ENCODE results near the gene PCP4. TPM values are rescaled to one million over a fixed set of nuclear protein-coding genes. Genes with fewer than 3 reads are reported as not detected.
"Not testable (repeated sequence)": the region's sequence is repeated elsewhere in the genome, so short reads cannot be mapped to it uniquely, and the experiment has no call there.

Gene PCP4
- total RNA-seq, 1 donor from 2014 or later: not detected

DNA sequence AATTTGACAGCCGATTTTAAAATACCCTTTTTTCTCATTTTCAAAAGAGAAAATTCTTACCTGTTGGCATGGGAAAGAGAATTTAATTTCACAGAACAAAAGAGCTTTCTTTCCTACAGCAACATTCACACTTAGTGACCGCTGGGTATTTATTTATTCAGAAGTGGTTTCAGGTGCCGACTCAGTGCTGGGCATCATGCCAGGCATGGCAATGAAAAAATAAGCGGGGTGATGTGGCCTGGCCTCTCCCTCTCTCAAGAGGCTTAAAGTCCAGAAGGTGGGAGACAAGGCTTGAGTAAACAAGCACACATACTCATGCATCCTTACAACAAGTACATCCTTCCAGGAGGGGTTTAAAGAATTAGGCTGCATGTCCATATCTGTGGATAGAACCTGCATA lies 4.1 kb upstream of the PCP4 start:
- intact Hi-C loops (cut with micrococcal nuclease): no loop called here

DNA sequence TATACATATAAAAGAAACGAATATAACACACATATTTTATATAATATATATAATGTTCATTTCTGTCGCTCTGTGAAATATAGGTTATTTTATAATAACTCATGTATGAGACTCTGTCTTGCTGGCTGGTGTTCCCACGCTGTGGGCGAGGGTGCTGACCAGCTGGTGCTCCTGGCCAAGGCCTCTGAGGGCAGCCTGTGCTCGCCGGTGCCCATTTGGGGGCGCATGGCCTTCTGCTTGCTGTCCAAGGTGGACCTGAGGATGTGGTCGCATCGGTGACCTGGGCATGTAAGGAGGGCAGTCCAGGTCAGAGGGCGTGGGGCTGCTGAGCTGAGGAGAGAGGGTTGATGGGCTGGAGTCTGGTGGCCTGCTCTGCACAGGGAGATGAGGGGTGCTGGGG lies 1.1 kb upstream of the PCP4 start:
- intact Hi-C loops (cut with micrococcal nuclease): no loop called here

DNA sequence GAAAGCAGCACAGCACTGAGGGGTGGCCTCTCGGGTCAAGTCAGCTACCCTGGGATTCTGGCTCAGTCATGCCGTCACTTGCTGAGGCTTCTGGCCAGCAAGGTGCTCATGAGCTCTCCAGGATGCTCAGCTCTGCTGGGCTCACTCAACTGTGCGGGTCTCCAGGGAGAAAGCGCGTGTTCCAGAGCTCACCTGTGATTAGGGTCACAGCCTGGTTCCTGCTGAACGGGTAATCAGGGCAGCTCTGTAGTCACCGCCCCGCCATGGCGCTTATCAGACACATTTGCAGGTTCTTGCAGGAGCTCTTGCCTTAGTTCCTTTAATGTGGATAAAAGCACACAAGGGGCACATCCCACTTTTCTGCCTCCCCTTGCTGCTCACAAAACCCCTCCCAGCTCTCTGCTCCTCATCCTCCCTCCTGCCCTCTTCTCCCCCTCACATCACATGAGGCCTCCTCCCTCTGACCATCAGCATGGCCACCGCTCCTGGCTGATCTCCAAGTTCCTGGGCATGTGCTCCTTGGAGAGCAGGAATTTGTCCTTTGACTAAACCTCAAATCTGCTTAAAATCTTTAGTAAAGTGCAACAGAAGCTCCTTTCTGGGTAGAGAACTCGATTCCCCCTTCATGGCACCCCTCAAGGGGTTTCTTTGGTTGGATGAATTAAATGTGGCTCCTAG lies 2.0 kb downstream of the PCP4 start:
- intact Hi-C loops (cut with micrococcal nuclease): no loop called here

DNA sequence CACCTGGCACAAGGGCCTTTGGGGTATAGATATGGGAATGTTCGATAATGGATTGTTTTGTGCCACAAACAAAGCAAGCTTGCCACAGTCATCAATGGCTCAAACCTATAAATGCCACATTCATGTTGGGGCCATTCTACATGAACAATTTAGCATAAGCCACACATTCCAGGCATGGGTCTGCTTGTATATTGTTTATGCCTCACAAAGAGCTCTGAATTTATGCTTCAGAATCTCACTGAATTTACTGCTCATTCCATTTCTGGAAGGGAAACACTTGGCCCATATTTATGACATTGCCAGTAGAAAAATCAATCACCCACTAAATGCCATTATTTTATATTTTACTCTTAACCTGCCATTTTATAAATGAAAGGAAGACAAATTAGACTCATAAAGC lies 6.4 kb downstream of the PCP4 start:
- intact Hi-C loops (cut with micrococcal nuclease): no loop called here

DNA sequence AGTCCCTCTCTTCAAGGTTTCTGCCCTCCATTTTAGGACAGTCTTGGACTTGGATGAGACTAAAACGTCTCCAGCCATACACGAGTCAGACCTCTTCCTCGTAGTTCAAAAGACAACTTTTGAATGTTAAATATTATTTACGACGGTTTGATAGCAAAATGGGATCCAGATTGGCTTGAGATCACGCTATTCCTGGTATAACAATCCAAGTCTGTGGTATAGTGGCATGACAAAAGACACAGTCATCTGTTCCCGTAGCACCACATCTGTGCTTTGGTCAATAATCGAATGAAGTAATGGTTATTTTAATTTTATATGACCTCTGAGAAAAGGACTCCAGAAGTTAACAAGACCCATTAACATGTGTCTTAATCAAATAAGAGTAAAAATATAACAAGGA lies 7.0 kb downstream of the PCP4 start:
- intact Hi-C loops (cut with micrococcal nuclease): no loop called here

DNA sequence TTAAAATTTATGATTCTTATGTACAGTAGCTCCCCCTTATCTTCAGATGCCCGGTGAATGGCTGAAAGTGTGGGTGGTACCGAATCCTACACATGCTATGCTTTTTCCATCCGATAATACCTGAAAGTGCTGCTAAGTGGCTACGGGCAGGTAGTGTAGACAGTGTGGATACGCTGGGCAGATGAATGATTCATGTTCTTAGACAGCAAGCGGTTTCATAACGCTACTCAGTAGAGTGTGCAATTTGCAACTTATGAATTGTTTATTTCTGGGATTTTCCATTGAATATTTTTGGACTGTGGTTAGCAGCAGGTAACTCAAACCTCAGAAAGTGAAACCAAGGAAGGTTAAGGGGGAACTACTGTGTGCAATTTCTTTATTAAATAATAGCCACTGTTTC lies 7.5 kb downstream of the PCP4 start:
- intact Hi-C loops (cut with micrococcal nuclease): no loop called here

DNA sequence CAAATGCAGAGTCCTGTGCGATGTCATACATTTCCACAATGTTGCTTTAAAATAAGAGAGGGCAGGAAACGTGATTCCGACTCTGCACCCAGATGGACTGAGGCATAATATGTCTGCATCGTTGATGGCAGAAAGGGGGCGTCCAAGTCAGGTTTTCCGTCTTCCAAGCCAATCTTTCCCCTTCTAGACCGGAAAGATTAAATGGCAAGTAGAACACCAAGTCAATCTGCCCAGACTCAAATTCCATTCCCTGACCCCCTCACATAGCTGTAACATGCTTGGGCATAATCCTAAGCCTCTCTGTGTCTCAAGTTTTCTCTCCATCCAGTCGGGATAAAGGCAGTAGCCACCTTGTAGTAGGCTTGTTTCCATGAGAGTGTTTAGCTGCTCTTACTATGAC lies 14.4 kb downstream of the PCP4 start:
- intact Hi-C loops (cut with micrococcal nuclease): no loop called here

DNA sequence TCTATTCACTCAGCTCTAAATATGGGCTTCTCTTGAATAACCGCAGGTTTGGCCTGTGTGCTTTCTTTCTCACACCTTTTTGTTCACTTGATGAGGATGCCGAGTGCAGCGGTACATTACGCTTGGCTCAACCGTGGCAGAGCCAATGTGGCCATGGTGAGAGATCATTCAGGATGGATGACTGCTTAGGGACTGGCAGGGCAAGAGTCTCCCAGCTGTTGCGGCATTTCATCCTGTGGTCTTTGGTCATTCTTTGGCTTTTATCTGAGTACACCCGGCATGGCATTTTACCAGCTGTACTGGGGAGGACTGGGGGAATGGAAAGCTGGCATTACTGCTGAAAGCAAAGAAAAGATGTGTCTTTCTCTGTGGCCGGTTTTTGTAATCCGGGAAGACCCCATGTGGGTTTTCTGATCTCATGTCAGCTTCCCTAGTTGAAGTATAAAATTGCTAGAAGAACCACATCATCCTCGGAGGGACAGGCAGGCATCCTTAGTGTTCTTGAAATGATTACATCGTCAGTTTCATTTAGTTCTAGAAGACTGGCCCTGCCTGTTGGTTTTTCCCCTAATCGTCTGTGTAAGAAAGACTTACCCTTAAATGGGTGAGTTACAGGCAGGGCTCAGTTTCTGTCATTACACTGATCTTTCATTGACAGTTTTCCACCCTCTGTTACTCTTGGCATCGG lies 15.1 kb downstream of the PCP4 start:
- intact Hi-C loops (cut with micrococcal nuclease): no loop called here

DNA sequence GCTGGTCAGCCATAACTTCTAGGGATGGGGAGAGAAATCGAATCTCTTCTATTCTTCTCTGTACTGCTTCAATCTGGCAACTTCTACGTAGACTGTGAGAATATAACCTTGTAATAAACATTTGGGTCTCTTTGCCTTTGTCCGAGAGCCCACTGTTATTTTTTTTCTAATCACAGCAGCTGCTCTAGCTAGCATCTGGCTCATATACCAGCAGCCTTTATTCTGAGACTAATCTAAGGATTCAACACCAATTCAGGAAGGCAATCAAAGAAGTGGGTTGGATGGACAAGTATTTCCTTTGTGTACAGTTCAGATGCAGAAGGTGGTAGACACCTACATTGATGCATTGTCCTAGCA lies 15.6 kb downstream of the PCP4 start:
- intact Hi-C loops (cut with micrococcal nuclease): no loop called here

DNA sequence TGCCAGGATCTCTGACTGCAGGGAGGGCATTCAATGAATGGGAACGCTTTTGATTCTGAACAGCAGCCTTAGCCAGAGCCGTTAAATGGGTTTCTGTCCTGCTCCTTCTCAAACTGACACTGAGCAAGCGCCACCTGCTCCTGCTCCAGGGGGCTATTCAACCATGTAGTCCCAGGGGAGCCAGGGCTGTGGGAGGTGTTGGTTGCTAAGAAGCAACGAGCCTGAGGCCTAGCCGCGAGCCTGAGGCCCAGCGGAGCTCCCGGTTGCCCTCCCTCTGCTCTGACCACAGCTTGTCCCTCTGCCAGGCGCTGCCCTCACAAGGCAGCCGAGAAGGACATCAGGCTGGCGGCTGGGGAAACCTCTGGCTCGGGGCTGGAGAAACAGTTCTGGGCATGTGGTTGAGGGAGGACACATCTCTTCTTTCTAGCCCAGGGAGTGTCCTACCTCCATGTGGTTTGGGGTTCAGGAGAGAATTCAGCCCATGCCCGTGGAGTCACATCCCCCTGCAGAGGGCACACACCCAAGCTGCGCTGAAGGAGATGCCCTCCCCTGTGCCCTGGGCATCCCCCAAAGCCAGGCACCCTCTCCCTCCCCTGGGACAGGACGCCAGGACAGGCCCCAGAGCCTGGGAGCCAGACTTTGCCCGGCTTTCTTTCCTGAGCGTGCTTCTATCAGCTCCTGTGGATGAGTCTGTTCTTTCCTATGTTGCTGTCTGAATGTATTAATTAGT lies 18.0 kb downstream of the PCP4 start:
- intact Hi-C loops (cut with micrococcal nuclease): no loop called here

DNA sequence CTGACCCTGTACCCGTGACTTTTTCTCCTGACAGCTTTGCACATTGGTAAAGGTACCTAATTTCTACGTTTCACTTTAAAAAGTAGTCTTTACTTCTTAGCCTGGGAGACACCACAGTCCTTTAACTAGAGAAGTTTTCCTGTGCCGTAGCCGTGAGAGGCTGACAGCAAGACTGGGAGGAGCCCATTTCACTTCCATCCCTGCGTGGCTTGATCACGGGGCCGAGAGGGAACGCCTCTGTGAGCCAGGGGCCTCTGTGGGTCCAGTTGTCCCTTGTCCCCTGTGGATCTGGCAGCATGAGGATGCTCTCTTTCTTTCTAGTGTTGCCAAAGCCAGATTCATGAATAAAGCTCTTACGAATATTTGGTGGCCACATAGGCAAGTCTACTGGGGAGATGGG lies 21.6 kb downstream of the PCP4 start:
- intact Hi-C loops (cut with micrococcal nuclease): no loop called here

DNA sequence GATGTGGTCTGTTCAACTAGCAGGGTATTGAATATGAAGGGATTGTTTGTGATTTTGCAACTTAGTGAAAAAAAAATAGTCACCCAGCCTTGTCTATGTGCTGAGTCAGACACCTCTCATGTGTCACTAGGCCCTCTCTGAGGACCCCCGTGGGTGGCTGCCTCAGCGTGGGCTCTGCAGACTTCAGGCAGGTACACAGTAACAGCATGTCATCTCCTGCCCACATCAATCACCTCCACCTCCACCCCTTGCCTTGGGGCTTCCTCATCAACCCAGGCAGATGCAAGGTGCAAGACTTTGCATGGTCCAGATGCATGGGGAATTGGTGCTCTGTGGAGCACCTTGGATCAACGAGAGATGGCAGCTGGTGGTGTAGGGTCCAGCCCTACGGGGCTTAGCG lies 23.9 kb downstream of the PCP4 start:
- intact Hi-C loops (cut with micrococcal nuclease): no loop called here

DNA sequence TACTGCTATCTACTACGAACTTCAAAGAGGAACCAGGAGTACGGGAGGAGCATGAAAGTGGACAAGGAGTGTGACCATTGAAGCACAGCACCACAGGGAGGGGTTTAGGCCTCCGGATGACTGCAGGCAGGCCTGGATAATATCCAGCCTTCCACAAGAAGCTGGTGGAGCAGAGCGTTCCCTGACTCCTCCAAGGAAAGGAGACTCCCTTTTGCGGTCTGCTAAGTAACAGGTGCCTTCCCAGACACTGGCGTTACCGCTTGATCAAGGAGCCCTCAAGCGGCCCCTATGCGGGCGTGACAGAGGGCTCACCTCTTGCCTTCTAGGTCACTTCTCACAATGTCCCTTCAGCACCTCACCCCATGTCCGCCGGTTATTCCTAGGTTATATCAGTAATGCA lies 24.6 kb downstream of the PCP4 start:
- intact Hi-C loops (cut with micrococcal nuclease): not testable (repeated sequence)

DNA sequence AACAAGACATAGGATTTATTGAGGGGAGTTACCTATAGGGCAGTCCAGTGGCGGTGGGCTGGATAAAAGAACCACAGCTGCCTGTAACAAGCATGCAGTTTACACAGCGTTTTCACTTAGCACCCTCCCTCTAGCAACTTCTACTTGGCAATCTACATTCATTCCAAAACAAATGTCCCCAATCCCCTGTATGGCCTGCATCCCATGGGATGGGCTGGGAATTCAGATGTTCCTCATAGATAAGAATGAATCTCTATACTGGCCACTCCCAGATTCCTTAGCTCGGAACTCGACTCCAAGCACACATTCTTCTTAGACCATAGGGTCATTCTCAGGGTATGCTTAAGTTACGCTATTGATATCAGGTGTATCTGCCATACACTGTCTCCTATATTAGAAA lies 33.3 kb downstream of the PCP4 start:
- intact Hi-C loops (cut with micrococcal nuclease): no loop called here

DNA sequence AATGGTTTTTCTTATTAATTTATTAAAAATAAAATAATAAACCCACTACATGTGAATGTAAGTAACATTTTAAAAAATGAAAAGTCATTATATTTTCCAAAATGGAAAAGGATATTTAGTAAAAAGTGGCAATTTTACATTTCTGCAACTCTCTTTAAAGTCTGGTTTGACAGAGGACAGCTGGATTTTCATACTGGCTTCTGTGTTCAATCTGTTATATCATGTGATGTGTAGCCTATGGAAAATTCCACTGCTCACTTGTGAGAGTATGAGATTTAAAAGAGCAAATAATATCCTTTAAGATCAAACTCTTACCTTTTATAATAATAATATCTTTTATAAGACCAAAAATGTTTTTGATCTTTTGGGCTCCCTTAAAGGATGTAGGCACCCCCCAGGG lies 33.7 kb downstream of the PCP4 start:
- intact Hi-C loops (cut with micrococcal nuclease): no loop called here

DNA sequence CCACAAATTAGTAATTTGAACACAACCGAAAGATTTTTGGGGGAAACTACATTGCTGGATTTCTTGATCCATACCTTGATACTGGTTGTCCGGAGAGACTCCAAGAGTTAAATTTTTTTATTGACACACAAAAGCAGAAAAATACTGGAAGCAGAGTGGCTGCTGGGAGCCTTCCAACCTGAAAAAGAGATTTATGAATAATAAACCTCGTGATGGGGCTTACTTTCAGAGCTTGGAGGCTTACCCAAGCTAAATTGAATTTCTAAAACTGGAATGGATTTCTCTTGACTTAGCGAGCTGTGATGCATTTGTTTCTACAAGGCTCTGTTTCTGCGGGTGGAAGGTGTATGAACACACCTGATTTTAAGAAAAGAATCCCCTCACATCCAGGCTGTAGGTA lies 35.7 kb downstream of the PCP4 start:
- intact Hi-C loops (cut with micrococcal nuclease): no loop called here

DNA sequence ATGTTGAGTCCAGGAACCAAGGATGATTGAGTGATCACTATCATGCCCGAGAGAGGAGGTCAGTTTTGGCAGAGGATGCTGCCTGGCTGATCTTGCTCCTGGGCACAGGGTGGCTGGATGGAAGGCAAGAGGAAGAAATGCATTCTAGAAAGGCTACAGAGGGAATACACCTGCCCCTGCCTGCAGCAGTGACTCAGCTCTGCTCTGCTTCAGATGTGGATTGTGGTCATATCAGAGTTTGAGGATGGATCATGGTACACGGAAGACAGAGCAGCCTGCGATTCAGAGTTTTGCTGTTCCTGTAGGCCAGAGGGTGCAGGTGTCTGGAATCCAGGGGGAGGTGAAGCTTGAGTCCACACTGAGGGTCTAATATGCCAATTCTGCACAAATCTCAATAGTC lies 37.2 kb downstream of the PCP4 start:
- intact Hi-C loops (cut with micrococcal nuclease): no loop called here

DNA sequence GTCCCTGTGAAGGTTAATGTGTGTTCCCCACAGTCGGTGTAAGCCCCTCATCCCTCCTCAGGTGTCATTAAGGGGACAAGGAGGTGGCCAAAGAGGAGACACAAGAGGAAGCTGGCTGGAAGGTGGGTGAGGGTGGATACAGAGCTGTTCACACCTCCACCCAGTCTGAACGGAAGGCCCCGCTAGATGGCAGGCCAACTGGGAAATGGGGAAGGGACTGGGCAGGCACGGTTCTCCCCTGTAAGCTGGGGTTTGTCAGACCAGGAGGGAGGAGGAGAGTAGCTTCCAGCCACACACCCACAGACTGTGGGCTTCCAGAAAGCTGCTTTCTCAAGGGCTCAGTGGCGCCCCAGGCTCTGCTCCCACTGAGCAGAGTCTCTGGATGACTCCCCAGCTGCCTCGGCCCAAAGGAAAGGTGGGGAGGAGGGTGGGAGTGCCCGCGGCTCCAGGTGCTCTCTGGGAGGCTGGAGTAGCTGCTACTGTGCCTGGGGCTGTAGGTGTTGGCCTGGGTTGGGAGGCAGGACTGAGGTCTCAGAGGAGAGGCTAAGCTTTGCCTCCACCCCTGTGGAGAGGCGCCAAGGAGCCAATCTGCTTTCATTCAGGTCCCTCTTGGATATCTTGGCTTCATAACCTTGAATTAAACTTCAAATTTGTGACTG lies 41.2 kb downstream of the PCP4 start:
- intact Hi-C loops (cut with micrococcal nuclease): no loop called here

DNA sequence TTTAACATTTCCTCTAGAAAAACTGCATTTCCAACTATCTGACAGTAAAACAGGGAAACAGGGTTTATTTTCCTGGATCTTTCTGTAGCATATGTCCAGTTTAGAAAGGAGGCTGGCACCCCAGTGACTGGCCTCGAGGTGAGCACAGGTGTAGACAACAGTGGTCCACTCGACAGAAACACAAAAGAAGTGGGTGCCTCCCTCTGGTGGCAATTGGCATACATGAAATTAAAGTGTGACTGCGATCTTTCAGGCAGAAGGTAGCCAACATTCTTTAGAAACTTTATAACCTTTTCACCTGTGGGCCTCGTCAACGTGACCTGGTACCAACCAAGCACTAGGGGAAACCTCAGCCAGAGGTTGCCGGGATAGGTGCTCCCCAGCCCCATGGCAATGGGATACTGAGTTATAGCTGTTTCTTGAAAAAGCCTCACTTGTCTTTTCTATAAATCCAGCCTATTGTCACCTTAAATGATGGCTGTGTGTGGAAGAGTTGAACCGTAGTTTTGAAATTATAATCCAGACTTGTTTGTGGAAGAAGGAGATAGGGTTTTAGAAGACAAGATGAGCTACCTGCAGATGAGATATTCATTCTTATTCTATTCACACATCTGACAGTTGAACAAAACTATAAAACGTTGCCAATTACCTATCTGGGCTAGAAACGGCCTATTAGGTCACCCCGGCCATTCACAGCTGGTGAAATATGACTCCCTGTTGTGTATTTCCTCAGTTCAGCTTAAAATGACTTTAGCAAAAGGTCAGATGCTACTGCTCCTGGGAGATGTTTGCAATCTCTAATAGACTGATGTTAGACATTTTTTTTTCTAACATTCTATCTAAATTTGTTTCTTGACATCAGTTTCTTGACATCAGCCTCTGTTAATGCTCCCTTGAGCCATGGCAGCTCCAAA lies 44.3 kb downstream of the PCP4 start:
- intact Hi-C loops (cut with micrococcal nuclease): no loop called here

DNA sequence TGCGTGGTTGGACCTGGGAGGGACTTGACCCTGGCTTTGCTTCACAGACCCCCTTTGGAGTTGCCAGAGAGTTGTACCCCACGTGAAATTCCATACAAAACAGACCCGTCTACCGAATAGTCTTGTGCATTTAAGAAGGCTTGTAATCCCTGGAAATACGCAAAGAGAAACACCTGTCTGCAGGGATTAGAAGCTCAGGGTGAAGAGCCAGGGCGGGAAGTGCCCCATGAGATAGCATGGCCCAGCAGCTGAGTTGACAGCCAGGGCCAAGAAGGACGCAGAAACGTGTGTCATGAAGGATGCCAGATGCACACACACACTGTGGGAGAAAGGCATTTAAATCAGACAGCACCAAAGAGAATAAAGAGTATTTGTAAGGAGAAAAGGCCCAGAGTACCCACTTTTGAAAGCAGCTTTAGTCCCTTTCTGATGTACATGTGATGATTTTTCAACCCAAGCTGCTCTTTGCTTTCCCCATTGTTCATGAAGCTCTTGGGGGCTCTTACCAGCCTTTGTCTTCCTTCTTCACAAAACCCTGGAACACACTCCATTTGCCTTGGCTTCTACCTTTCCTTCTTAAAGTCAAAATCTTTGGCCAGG lies 46.6 kb downstream of the PCP4 start:
- intact Hi-C loops (cut with micrococcal nuclease): no loop called here

DNA sequence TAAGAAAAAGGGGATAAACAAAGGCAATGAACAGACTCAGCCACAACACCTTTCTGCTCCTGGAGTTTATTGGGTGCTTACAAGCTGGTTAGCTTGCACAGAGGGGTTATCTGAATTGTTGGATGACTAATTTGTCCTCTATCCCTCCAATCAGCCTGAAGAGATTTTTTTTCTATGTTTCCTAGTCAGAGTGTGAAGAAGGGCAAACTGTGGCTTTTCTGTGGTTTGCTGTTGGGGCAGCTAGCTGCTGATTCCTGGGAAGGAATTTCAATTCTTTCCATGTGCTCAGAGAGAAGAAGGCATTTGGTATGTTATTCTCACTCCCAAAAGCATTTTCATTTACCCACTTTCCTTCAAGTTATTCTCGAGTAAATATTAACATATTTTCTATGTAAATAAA lies 48.6 kb downstream of the PCP4 start:
- intact Hi-C loops (cut with micrococcal nuclease): no loop called here

Data from T-helper 2 cell treated with Interferon-gamma antibody and Interleukin-4, amounts not matched to agents 100 ng/mL and 5 ng/mL, for 36 hours (primary cell).